Upper lobe of right lung (tissue), 1 donor: ENCODE measurements around the gene FERMT2. TPM values are rescaled to one million over a fixed set of nuclear protein-coding genes. Genes with fewer than 3 reads are reported as not detected.
"Not testable (repeated sequence)": the region's sequence is repeated elsewhere in the genome, so short reads cannot be mapped to it uniquely, and the experiment has no call there.

Experiments
- ATAC-seq: fragments of 200-7000 bp; cut with Tn5 transposase; one replicate; pipeline ENCODE4 v1.9.1; 2020; ENCODE audit warnings: mild to moderate bottlenecking, moderate library complexity
- DNase-seq: peaks from one replicate; pipeline ENCODE4 v3.0.0-alpha.2; 2020
- H3K27ac ChIP-seq: fragments of 200-600 bp; one replicate; pipeline ENCODE4 v1.8.0; 2022
- H3K27me3 ChIP-seq: fragments of 200-600 bp; one replicate; pipeline ENCODE4 v1.8.0; 2022; ENCODE audit warnings: mild to moderate bottlenecking
- H3K36me3 ChIP-seq: fragments of 200-600 bp; one replicate; pipeline ENCODE4 v1.8.0; 2022
- H3K4me1 ChIP-seq: fragments of 200-600 bp; one replicate; pipeline ENCODE4 v1.8.0; 2022
- H3K4me3 ChIP-seq: fragments of 200-600 bp; one replicate; pipeline ENCODE4 v1.8.0; 2022; ENCODE audit warnings: mild to moderate bottlenecking
- H3K9me3 ChIP-seq: fragments of 200-600 bp; one replicate; pipeline ENCODE4 v1.8.0; 2022
- intact Hi-C: fragments of 100-400 bp; cut with DNase I; formaldehyde crosslinking; loops from one replicate; pipeline ENCODE4 v1.11.0; 2022
- total RNA-seq: library from RNA; stranded (reverse); fragmentation: NEBNext Ultra II Directional; extraction: Animal tissue kit (Norgen Biotek cat#: 25700); gene quantifications from one replicate; pipeline ENCODE4 v1.2.1, GENCODE V29; 2021
- TF ChIP-seq, protein P1 (sequence below): fragments of 200-600 bp; IDR thresholded peaks from one replicate; pipeline ENCODE4 v1.8.0; 2022; ENCODE audit warnings: antibody characterized with exemption
- donor health status: DM: no; HTN: yes; CAD: no; lungs with severe emphysema.

Gene FERMT2
- total RNA-seq, 1 donor from 2014 or later: 103 TPM

DNA sequence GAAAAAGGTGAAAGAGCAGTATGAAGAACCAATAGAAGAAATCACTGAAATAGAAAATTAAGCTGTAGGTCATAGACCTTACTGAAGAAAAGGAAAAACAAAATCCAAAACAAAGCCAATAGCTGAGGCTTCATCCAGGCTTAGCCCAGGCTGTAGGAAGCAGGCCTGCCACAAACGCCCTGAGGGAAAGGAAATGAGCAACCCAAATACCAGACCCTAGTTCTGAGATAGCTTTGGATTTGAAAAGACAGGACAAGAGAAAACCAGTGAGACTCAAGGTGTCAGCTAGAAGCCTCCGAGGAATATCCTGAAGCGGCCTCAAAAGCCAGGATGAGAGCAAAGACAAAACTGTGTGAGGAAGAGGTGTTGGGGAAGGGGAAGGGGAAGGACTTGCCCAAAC lies 79.2 kb downstream of the FERMT2 start:
- H3K9me3 ChIP-seq: no peaks in the 10 kb centered on the region
- H3K4me1 ChIP-seq: peaks cover 6% of the 10 kb centered on the region
- H3K4me3 ChIP-seq: no peak overlapping the region
- no peak for ATAC-seq
- TF ChIP-seq, protein P1, sequence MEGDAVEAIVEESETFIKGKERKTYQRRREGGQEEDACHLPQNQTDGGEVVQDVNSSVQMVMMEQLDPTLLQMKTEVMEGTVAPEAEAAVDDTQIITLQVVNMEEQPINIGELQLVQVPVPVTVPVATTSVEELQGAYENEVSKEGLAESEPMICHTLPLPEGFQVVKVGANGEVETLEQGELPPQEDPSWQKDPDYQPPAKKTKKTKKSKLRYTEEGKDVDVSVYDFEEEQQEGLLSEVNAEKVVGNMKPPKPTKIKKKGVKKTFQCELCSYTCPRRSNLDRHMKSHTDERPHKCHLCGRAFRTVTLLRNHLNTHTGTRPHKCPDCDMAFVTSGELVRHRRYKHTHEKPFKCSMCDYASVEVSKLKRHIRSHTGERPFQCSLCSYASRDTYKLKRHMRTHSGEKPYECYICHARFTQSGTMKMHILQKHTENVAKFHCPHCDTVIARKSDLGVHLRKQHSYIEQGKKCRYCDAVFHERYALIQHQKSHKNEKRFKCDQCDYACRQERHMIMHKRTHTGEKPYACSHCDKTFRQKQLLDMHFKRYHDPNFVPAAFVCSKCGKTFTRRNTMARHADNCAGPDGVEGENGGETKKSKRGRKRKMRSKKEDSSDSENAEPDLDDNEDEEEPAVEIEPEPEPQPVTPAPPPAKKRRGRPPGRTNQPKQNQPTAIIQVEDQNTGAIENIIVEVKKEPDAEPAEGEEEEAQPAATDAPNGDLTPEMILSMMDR: no peak
- peaks cover 79% of the 10 kb centered on the region for H3K36me3 ChIP-seq
- no peaks in the 10 kb centered on the region for H3K27me3 ChIP-seq
- intact Hi-C loops: no loop called here
- no peak overlapping the region for H3K27ac ChIP-seq
- no peak for DNase-seq

DNA sequence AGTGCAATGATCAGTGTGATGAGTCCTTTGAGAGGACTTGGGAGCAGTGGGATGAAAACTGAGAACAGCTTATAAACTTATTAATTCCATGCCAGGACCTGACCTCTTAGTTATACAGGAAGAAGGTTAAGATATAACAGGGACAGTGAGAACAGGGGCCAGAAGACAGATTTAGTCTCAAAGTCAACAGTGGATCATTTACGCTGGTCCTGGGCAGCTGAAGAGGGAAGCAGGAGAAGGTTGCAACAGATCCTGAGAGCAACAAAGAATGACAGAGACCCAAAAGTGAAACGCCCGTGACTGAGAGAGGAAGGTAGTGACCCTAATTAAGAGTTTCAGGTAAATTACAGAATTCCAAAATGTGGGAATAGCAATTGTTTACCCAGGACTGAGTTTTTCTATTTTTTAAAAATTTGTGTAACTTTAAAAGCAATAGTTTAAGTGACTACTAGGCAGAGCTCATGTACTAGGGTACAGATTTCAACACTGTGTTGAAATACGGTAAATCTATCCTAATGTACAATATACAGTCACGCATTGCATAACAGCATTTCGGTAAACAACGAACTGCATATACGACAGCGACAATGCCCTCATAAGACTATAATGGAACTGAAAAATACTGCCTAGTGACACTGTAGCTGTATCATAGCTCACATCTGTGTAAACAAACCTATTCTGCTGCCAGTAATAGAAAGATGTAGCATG lies 81.8 kb downstream of the FERMT2 start:
- H3K9me3 ChIP-seq: no peaks in the 10 kb centered on the region
- H3K27me3 ChIP-seq: no peaks in the 10 kb centered on the region
- H3K4me3 ChIP-seq: no peak overlapping the region
- peaks cover 6% of the 10 kb centered on the region for H3K4me1 ChIP-seq
- no peak for DNase-seq
- no peak for ATAC-seq
- intact Hi-C loops: no loop called here
- no peak overlapping the region for H3K27ac ChIP-seq
- TF ChIP-seq, protein P1: no peak
- peaks cover 83% of the 10 kb centered on the region for H3K36me3 ChIP-seq

GRCh38 chr14:52864893-52865292 lies 86.0 kb downstream of the FERMT2 start:
- intact Hi-C loops, H3K4me1 ChIP-seq, ATAC-seq, H3K4me3 ChIP-seq, H3K27ac ChIP-seq, DNase-seq, H3K9me3 ChIP-seq, H3K27me3 ChIP-seq: not testable (repeated sequence)
- H3K36me3 ChIP-seq: peaks cover 45% of the 10 kb centered on the region

- no peak overlapping the region for H3K27ac ChIP-seq
- TF ChIP-seq, protein P1: no peak
- no peaks in the 10 kb centered on the region for H3K4me1 ChIP-seq
- H3K4me3 ChIP-seq: no peak overlapping the region
- no peaks in the 10 kb centered on the region for H3K9me3 ChIP-seq
- intact Hi-C loops: no loop called here
- ATAC-seq (no peak), DNase-seq (no peak)
- H3K27me3 ChIP-seq: no peaks in the 10 kb centered on the region
- H3K36me3 ChIP-seq: peaks cover 42% of the 10 kb centered on the region
Measured at GRCh38 chr14:52863334-52863700, 87.5 kb downstream of the FERMT2 start.

GRCh38 chr14:52862632-52863333 lies 88.1 kb downstream of the FERMT2 start:
- no peak overlapping the region for H3K4me3 ChIP-seq
- no peak for ATAC-seq
- H3K9me3 ChIP-seq: no peaks in the 10 kb centered on the region
- H3K27me3 ChIP-seq: no peaks in the 10 kb centered on the region
- H3K36me3 ChIP-seq: peaks cover 44% of the 10 kb centered on the region
- TF ChIP-seq, protein P1: no peak
- intact Hi-C loops: no loop called here
- H3K27ac ChIP-seq: no peak overlapping the region
- no peaks in the 10 kb centered on the region for H3K4me1 ChIP-seq
- DNase-seq: no peak

- H3K9me3 ChIP-seq: no peaks in the 10 kb centered on the region
- no peak for ATAC-seq
- H3K4me1 ChIP-seq: no peaks in the 10 kb centered on the region
- H3K27me3 ChIP-seq: no peaks in the 10 kb centered on the region
- TF ChIP-seq, protein P1: no peak
- H3K27ac ChIP-seq: no peak overlapping the region
- intact Hi-C loops: no loop called here
- no peak for DNase-seq
- H3K36me3 ChIP-seq: peaks cover 49% of the 10 kb centered on the region
- no peak overlapping the region for H3K4me3 ChIP-seq
Measured at GRCh38 chr14:52861403-52861802, 89.4 kb downstream of the FERMT2 start.
